HG03196 (cell line): Measurements from ENCODE around the gene CXorf65.

Source experiments
- ATAC-seq: cut with Tn5 transposase; IDR thresholded peaks from one replicate; pipeline ENCODE4 v1.9.1; 2021; ENCODE audit not compliant: unreplicated experiment

The CXorf65 gene

GRCh38 chrX:71068044-71068918 lies 38.3 kb downstream of the CXorf65 start, which contains the start of gene SNX12:
SNX12 (minus strand) TSS chrX:71068334; CDS start chrX:71068306, 28 bp downstream.
- peak; percentile 95 for ATAC-seq

- ATAC-seq, result no peak
Measured at GRCh38 chrX:71067712-71068043, 38.9 kb downstream of the CXorf65 start.

- ATAC-seq, result no peak
Measured at GRCh38 chrX:71067089-71067488, 39.5 kb downstream of the CXorf65 start.

GRCh38 chrX:71060127-71060526 lies 46.4 kb downstream of the CXorf65 start:
- no peak for ATAC-seq

- ATAC-seq, result no peak
Measured at GRCh38 chrX:71057848-71058530, 48.6 kb downstream of the CXorf65 start.

- ATAC-seq, result no peak
Measured at GRCh38 chrX:71056867-71057266, 49.7 kb downstream of the CXorf65 start.
